RWPE2 (cell line): ENCODE data around the gene CPSF7.

Experiments used
- ATAC-seq: fragments of 200-7000 bp; cut with Tn5 transposase; 3 replicates; pipeline ENCODE4 v1.9.1; 2021; ENCODE audit warnings: low read depth
- DNase-seq: peaks from one replicate; pipeline ENCODE4 v3.0.0-alpha.2; 2020; ENCODE audit warnings: low spot score
- H3K27ac ChIP-seq: fragments of 450-650 bp; 2 replicates; pipeline ENCODE4 v1.5.1; 2017; ENCODE audit warnings: mild to moderate bottlenecking; ENCODE audit not compliant: poor library complexity, severe bottlenecking
- H3K27me3 ChIP-seq: fragments of 250-450 bp; sonication (Bioruptor Pico); 2 replicates; pipeline ENCODE4 v1.5.1; 2021; ENCODE audit warnings: mild to moderate bottlenecking, moderate library complexity; ENCODE audit not compliant: insufficient read depth, poor library complexity, severe bottlenecking
- H3K36me3 ChIP-seq: fragments of 250-450 bp; sonication (Bioruptor Pico); 2 replicates; pipeline ENCODE4 v1.5.1; 2020; ENCODE audit warnings: low read depth, mild to moderate bottlenecking, moderate library complexity
- H3K4me1 ChIP-seq: fragments of 250-450 bp; sonication (Bioruptor Pico); 2 replicates; pipeline ENCODE4 v1.5.1; 2021; ENCODE audit warnings: mild to moderate bottlenecking, moderate library complexity; ENCODE audit not compliant: insufficient read depth, poor library complexity, severe bottlenecking
- H3K4me3 ChIP-seq: fragments of 250-450 bp; sonication (Bioruptor Pico); 2 replicates; pipeline ENCODE4 v1.5.1; 2021; ENCODE audit warnings: mild to moderate bottlenecking, moderate library complexity; ENCODE audit not compliant: severe bottlenecking
- H3K9me3 ChIP-seq: fragments of 250-450 bp; sonication (Bioruptor Pico); 2 replicates; pipeline ENCODE4 v1.5.1; 2021; ENCODE audit warnings: mild to moderate bottlenecking, moderate library complexity; ENCODE audit not compliant: severe bottlenecking
- CTCF ChIP-seq: fragments of 450-650 bp; IDR thresholded peaks from one replicate; pipeline ENCODE4 v1.5.1; 2017; ENCODE audit warnings: mild to moderate bottlenecking, moderate library complexity; ENCODE audit not compliant: poor library complexity, severe bottlenecking

Gene CPSF7

DNA sequence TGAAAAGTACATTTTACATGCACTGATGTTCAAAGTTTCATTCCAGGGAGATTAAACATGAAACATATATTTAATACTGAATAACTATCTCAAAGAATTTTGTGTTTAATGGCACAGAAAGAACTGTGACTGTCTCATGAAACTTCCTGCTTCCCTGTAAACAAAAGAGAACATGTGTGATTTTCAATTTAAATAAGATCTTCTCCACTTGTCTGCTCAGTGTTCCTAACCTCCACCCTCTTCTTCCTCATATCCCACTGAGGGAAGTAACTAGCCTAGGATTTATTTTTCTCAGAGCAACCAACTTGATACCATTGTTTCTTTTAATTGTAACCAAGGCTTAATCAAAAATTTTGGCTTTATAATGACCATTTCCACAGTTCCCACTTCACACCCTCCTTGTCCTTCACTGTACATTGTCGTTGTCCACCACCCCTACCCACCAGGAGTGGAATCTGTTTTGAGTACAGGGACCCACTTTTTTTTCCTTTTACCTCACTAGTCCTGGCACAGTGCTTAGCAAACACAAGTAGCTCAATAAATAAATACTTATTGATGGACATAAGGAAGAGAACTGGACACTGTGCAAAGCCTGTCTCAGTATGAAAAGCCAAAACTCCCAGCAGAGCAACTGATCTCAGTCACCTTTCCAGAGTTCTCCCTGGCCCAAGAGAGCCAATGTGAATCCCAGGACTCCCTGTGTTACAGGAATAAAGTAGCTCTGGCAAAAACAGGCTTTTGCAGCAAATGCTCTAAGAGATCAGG, 4.2 kb downstream of the CPSF7 start:
- no peak for TF ChIP-seq CTCF
- Histone ChIP-seq H3K9me3 (no peaks in the 10 kb centered on the region), H3K36me3 (peaks cover 83% of the 10 kb centered on the region), H3K27ac (no peak overlapping the region), H3K27me3 (no peaks in the 10 kb centered on the region), H3K4me3 (no peak overlapping the region), H3K4me1 (peaks cover 7% of the 10 kb centered on the region)
- no peak for DNase-seq
- no peak for ATAC-seq

GRCh38 chr11:61422226-61422625, 7.5 kb downstream of the CPSF7 start:
- no peak for DNase-seq
- no peak for ATAC-seq
- TF ChIP-seq CTCF = no peak
- H3K27me3 ChIP-seq = no peaks in the 10 kb centered on the region
- peaks cover 98% of the 10 kb centered on the region for H3K36me3 ChIP-seq
- no peak overlapping the region for H3K27ac ChIP-seq
- H3K4me1 ChIP-seq = no peaks in the 10 kb centered on the region
- H3K4me3 ChIP-seq = no peak overlapping the region
- H3K9me3 ChIP-seq = no peaks in the 10 kb centered on the region

DNA sequence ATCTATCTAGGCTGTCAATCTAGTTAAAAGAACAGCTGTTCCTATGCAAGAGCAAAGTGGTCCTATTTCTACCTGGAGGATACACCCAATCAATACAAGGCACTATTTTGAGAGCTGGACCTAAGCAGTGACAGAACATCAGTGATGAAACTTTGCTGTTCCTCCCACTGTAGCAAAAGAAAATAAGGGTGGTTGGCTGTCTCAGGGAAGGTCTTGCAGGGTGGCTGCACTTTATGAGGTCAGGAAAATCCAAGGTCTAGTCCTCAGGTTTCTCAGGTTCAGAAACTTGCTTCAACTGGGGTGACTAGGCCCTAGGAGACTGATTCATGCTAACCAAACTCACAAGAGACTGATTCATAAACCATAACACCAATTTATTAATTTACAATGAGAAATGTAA, 11.6 kb downstream of the CPSF7 start:
- ATAC-seq = no peak
- no peak for TF ChIP-seq CTCF
- H3K27ac ChIP-seq = no peak overlapping the region

DNA sequence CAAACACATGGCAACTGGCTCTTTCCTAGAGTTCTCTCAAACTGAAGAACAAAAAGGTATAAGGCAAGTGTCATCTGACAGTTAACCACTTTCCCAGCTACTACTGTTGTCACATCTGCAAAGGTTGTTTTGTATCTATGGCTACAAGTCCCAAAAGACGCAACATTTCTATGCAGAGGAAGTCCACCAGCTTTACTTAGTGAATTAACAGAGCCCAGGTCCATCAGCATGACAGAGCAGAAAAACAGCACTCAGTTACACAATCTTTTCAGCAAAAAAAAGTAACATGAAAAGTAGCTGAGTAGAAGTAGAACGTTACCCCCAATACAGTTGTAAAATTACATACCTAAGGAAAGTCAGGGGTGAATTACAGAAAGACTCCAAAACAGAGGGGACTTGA, 12.1 kb downstream of the CPSF7 start:
- Histone ChIP-seq H3K36me3 (peaks cover 100% of the 10 kb centered on the region), H3K4me3 (no peak overlapping the region), H3K27ac (no peak overlapping the region), H3K4me1 (no peaks in the 10 kb centered on the region), H3K9me3 (no peaks in the 10 kb centered on the region), H3K27me3 (no peaks in the 10 kb centered on the region)
- DNase-seq = no peak
- no peak for TF ChIP-seq CTCF
- no peak for ATAC-seq

More for the DNA sequence above, 11.6 kb downstream of the CPSF7 start:
- Histone ChIP-seq H3K9me3 (no peaks in the 10 kb centered on the region), H3K4me3 (no peak overlapping the region), H3K27me3 (no peaks in the 10 kb centered on the region), H3K4me1 (no peaks in the 10 kb centered on the region), H3K36me3 (peaks cover 98% of the 10 kb centered on the region)
- no peak for DNase-seq

DNA sequence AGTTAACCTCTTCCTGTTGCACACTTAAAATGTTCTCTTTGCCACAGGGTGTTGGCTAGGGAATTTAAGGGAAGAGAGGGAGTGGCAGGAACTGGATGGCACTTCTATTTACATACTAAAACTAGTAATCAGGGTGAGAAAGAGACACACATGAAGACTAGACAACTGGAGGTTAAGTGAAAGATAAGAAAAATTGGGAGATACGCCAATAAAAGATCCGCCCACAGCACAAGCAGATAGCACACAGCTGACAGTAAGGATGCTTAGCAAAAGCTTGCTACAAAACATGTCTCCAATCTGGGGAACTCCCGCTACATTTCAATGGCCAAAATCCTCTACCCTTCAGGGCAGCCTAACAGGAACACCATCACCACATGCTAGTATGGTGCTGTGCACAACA, 12.8 kb downstream of the CPSF7 start:
- Histone ChIP-seq H3K27ac (no peak overlapping the region), H3K4me1 (no peaks in the 10 kb centered on the region), H3K27me3 (no peaks in the 10 kb centered on the region), H3K4me3 (no peak overlapping the region), H3K36me3 (peaks cover 100% of the 10 kb centered on the region), H3K9me3 (no peaks in the 10 kb centered on the region)
- no peak for DNase-seq
- TF ChIP-seq CTCF = no peak
- ATAC-seq = no peak
